GM12891 (cell line): Measurements from ENCODE around the gene FZD2.

Source experiments
- DNase-seq: peaks from one replicate; pipeline ENCODE4 v3.0.0; 2011; ENCODE audit warnings: low spot score; ENCODE audit not compliant: insufficient read length
- FAIRE-seq: peaks from 2 replicates; lab custom pipeline; 2011; peaks lifted over from hg19 to GRCh38; lab: Jason Lieb, UNC
- PAX5 ChIP-seq: IDR thresholded peaks from 2 replicates; pipeline ENCODE4 v1.6.1; 2011; ENCODE audit warnings: low read length, moderate library complexity, mild to moderate bottlenecking; ENCODE audit not compliant: insufficient read depth, severe bottlenecking
- POLR2A ChIP-seq: IDR thresholded peaks from 2 replicates; pipeline ENCODE4 v1.6.1; 2011; ENCODE audit warnings: low read depth, low read length, control low read depth
- POLR2AphosphoS5 ChIP-seq: IDR thresholded peaks from 2 replicates; pipeline ENCODE4 v1.6.1; 2011; ENCODE audit warnings: low read depth, low read length, control low read depth
- POU2F2 ChIP-seq: IDR thresholded peaks from 2 replicates; pipeline ENCODE4 v1.6.1; 2011; ENCODE audit warnings: low read depth, mild to moderate bottlenecking, control low read depth, low read length, moderate library complexity
- SPI1 ChIP-seq: IDR thresholded peaks from 2 replicates; pipeline ENCODE4 v1.6.1; 2011; ENCODE audit warnings: low read depth, low read length, control low read depth
- TAF1 ChIP-seq: IDR thresholded peaks from 2 replicates; pipeline ENCODE4 v1.6.1; 2011; ENCODE audit warnings: low read depth, low read length, control low read depth

FZD2 gene

DNA sequence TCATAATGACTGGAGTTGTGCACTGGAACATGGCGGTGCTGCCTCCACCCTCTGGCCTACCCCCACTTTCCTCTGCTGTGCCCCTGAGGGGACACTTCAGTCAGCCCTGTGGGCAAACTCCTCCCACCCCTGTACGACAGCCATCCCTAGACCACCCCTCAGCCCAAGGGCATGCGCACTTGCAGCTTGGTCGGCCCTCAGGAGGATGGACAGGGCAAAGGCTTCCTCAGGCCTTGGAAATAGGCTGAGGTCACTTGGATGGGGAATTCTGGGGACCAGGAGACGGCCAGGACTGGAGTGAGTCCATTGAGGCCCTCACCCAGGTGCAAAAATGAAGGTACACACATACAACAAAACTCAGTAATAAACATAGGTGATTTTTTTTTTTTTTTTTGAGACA lies 41.0 kb downstream of the FZD2 start:
- no peak for DNase-seq
- TF ChIP-seq TAF1 (no peak), POU2F2 (no peak), PAX5 (no peak), POLR2A (no peak), SPI1 (no peak), POLR2AphosphoS5 (no peak)
- FAIRE-seq, result no peak

DNA sequence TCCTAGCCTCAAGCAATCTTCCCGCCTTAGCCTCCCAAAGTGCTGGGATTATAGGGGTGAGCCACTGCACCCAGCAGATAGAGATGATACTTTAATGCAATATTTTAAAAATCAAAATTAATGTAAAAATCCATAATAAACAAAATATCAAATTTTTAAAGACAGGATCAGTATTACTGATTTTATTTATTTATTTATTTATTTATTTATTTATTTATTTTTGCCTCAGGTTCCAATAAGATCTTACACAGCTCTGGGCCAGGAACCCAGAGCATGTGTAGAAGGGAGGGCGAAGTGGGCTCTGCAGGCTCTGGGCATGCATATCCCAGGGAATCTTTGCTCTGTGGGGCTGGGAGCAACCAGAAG lies 41.6 kb downstream of the FZD2 start:
- no peak for DNase-seq
- FAIRE-seq, result no peak
- TF ChIP-seq TAF1, result no peak

DNA sequence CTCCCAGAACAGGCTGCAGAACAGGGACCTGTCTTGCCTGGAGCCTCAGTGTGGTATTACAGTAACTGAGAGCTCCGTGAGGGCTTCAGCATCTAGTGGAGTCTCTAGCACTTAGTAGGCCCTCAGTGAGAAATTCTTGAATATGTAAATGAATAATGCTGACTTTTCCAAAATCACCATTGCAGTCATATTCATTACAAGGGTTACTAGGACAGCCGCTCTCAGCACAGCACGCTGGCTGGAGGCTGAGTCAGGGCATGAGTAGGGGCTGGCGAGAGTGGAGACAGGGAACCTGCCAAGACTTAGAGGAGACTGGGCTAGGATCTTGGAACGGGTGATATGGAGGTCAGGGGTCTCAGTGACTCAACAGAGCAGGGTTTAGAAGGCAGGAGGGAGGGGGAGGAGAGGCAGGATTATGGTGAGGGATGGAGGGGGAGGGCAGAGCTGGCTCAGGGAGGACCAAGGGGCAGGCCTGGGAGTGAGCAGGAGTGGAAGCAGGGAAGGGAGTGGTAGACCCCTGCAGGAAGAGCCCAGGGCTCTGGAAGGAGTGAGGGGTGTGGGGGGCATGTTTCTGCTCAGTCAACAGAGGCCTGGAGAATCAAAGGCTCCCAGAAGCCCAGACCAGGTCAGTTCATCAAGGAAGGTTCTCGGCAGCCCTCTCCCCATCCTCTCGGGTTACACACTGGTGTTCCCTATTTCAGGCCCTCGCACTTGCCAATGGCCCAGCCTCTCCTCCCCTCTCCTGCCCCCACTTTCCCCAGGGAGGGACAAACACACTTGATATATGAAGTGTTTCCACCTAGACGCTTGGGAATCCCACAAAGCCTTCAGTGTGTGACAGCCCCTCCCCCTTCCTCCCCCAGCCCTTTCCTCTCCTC lies 42.3 kb downstream of the FZD2 start:
- no peak for TF ChIP-seq TAF1
- TF ChIP-seq POLR2A, result no peak
- TF ChIP-seq PAX5, result no peak
- TF ChIP-seq POU2F2, result no peak
- no peak for TF ChIP-seq SPI1
- TF ChIP-seq POLR2AphosphoS5, result no peak
- no peak for DNase-seq
- no peak for FAIRE-seq

DNA sequence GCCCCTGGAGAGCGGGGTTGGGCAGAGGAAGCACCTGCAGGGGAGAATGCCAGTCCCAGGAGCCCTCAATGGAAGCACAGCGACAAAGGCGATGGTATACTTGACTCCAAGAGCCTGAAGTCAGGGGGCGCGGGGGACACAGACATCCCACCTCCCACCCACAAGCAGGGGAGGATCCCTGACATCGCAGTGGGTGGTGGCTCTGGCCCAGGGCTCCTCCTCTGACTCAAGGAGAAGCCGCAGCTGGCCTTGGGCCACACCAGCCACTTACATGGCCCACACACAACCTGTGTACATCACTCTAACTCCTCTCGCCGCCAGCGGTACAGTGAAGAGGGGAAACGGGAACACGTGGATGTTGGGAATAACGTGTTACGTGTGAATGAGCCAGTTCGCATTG lies 44.3 kb downstream of the FZD2 start:
- FAIRE-seq (no peak), DNase-seq (no peak)
- TF ChIP-seq PAX5 (no peak), POU2F2 (no peak), POLR2A (no peak), POLR2AphosphoS5 (no peak), TAF1 (no peak), SPI1 (no peak)

DNA sequence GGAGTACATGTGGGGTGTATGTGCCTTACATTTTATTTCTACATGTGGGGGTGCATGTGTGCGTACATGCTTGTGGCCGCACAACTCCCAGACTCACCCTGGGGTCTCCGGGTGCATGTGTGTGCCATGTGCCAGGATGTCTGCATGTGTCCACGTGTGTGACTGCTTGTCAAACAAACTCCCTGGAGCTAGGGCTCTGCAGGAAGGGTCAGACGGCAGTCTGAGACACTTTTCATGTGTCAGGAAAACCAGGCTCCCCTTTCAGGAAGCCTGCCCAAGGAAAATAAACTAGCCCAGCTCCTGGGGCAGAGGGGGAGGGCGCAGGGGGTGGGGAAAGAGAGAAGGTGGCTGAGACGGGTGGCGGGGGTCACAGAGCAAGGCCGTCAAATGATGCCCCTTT lies 44.7 kb downstream of the FZD2 start:
- no peak for DNase-seq

DNA sequence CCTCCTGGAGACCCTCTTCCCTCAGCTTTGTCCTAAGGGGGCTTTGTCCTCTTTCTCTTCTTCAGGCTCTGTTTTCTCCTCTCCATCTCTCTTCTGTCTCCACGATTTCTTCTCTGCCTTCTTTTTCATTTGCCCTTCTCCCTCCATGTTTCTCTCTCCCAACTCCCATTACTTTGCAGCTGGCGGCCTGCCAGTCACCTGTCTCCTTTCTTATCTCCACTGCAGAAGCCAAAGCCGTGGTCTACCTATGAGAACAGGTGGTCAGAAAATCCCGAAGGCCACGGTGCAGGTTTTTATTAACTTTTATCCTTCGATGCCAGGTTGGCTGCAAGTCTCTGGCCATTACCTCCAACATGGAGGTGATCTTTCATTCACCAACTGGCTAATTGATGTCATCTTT lies 45.1 kb downstream of the FZD2 start:
- no peak for TF ChIP-seq PAX5
- TF ChIP-seq POLR2A, result no peak
- no peak for TF ChIP-seq POU2F2
- no peak for TF ChIP-seq SPI1
- no peak for TF ChIP-seq POLR2AphosphoS5
- no peak for TF ChIP-seq TAF1
- FAIRE-seq (no peak), DNase-seq (no peak)

More for the DNA sequence above, 44.7 kb downstream of the FZD2 start:
- TF ChIP-seq SPI1, result no peak
- TF ChIP-seq PAX5, result no peak
- TF ChIP-seq POU2F2, result no peak
- TF ChIP-seq TAF1, result no peak
- TF ChIP-seq POLR2A, result no peak
- no peak for TF ChIP-seq POLR2AphosphoS5
- no peak for FAIRE-seq

DNA sequence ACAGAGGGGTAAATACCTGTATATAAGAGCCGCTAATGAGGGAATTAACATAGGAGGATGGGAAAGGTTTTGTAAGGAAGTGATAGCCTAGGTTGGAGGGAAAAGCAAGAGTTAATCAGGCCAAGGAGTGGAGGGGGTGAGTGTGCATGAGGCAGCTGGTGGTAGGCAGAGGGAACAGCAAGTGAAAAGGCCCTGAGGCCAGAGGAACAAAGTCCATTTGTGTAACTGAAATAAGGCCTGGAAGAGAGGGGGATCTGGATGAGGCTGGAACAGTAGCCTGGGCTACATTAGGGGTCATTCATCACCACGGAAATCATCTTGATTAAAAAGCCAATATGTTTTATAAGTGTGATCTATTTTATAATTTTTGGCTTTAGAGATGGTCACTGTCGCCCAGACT lies 45.7 kb downstream of the FZD2 start:
- DNase-seq, result no peak
- FAIRE-seq, result no peak
- TF ChIP-seq SPI1, result no peak
- no peak for TF ChIP-seq POLR2AphosphoS5
- TF ChIP-seq POLR2A, result no peak

DNA sequence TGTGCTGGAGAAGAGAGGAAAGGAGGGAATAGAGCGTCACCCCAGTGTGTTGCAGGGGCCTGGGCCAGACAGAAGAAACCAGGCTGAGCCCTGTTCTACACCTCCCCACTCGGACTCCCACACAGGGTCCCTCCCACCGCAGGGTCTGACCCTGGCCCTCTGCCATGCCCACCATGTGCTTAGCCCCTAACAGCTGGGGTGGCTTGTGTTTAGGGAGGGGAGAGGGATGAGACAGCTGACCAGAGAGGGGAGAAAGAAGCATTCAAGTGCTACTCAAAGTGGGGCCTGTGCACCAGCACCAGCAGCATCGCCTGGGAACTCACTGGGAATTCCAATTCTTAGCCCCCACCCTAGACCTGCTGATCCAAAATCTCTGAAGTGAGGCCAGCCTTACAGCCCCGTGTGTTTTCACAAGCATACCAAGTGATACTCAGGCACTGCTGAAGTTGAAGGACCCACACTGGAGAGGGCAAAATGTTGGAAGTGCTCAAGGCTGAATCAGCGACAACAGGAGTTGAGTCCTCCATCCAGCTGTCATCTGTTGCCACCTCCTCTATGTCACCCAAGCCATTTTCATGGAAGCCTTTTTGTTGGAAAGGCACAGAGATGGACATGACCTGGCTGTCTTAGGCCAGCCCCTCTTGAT lies 47.0 kb downstream of the FZD2 start:
- DNase-seq, result no peak
- no peak for FAIRE-seq
- TF ChIP-seq SPI1 (no peak), TAF1 (no peak)

DNA sequence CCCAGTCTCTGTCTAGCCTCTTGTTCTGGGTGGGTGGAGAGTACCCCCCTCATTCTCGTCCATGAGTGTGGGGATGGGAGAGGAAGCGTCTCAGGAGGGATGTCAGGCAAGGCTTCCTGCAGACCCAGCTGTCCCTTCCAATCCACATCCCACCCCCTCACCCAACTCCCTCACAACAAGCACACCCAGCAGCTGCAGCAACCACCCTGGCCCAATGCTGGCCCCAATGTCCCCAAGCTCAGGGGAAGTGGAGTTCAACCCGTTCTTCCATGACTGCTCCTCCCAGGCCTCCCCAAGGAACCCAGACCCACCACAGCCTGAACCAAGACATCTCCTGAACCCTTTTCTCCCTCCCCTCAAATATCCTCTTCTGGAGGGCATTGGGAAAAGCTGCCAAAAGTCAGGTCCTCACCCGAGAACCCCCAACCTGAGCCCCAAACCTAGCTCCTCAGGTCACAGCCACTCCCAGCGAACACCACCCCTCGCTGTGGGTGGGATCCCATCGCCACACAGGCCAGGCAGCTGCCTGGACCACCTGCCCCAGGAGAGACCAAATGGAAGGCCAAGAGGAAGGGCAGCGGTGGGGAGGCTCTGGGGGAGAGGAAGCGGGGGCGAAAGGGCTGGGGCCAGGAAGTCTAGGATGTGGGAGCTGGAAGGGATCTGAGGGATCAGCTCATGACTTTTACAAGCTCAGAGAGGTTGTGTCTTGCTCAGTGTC lies 47.6 kb downstream of the FZD2 start:
- no peak for FAIRE-seq
- DNase-seq, result no peak
- no peak for TF ChIP-seq POLR2A
- TF ChIP-seq POLR2AphosphoS5, result no peak
- no peak for TF ChIP-seq POU2F2
- no peak for TF ChIP-seq PAX5
- TF ChIP-seq TAF1, result no peak
- TF ChIP-seq SPI1, result no peak
